Lung (tissue), 12 donors: ENCODE data around the gene MAPKAPK3. TPM values are rescaled to one million over a fixed set of nuclear protein-coding genes. Genes with fewer than 3 reads are reported as not detected.

Source experiments
- ATAC-seq: fragments of 200-7000 bp; cut with Tn5 transposase; one replicate; pipeline ENCODE4 v1.9.1; 2020; ENCODE audit warnings: moderate number of reproducible peaks; ENCODE audit not compliant: insufficient read depth, low FRiP score
- DNase-seq, 3 donors: peaks; one replicate each; pipeline ENCODE4 v3.0.0-alpha.2; 2013 to 2017
- H3K27ac ChIP-seq, 2 donors: one replicate each; pipeline ENCODE4 v1.5.1; 2013; ENCODE audit warnings: mild to moderate bottlenecking in 2 of 2, moderate library complexity in 2 of 2, control low read depth in 1 of 2, inconsistent platforms in 1 of 2, low read depth in 1 of 2, low read length in 1 of 2
- H3K27me3 ChIP-seq, 3 donors: one replicate each; pipeline ENCODE4 v1.5.1; 2013; ENCODE audit warnings: low read length in 2 of 3; ENCODE audit not compliant: control insufficient read depth in 3 of 3, insufficient read depth in 3 of 3
- H3K36me3 ChIP-seq, 4 donors: one replicate each; pipeline ENCODE4 v1.5.1; 2013; ENCODE audit warnings: low read length in 4 of 4, mild to moderate bottlenecking in 1 of 4, moderate library complexity in 1 of 4; ENCODE audit not compliant: control insufficient read depth in 4 of 4, insufficient read depth in 4 of 4
- H3K4me1 ChIP-seq, 5 donors: one replicate each; pipeline ENCODE4 v1.5.1; 2013; ENCODE audit warnings: low read length in 5 of 5, mild to moderate bottlenecking in 2 of 5, moderate library complexity in 1 of 5; ENCODE audit not compliant: control insufficient read depth in 5 of 5, insufficient read depth in 5 of 5
- H3K4me3 ChIP-seq: one replicate; pipeline ENCODE4 v1.5.1; 2013; ENCODE audit warnings: mild to moderate bottlenecking, control low read depth, moderate library complexity
- H3K9ac ChIP-seq, 2 donors: one replicate each; pipeline ENCODE4 v1.5.1; 2013; ENCODE audit warnings: low read length in 2 of 2, control low read depth in 1 of 2; ENCODE audit not compliant: insufficient read depth in 1 of 2
- H3K9me3 ChIP-seq, 4 donors: one replicate each; pipeline ENCODE4 v1.5.1; 2013; ENCODE audit warnings: low read length in 3 of 4, mild to moderate bottlenecking in 1 of 4, moderate library complexity in 1 of 4; ENCODE audit not compliant: control insufficient read depth in 4 of 4, insufficient read depth in 3 of 4
- CTCF ChIP-seq: IDR thresholded peaks from 2 replicates; pipeline ENCODE4 v1.5.1; 2012; ENCODE audit warnings: mild to moderate bottlenecking; ENCODE audit errors: control extremely low read depth, extremely low read depth
- WGBS, 2 donors: extraction: QIAGEN DNeasy Blood & Tissue Kit; methylation state at CpG; one replicate each; pipeline ENCODE4 v1.1.7; 2013; 5-methylcytosine and 5-hydroxymethylcytosine counted together
- polyA plus RNA-seq, 2 donors: library from polyadenylated mRNA; stranded (reverse); fragments of 200-250 nt; gene quantifications; one replicate each; pipeline ENCODE4 v1.2.1, GENCODE V29; 2013
- total RNA-seq, 2 donors: library from RNA; depleted of rRNA in 1 of 2; stranded (reverse); fragments of >200 nt in 1 of 2; gene quantifications; one replicate each; pipeline ENCODE4 v1.2.1, GENCODE V29; 2014 to 2021
- donor health status: control.
- donor health status: control.
- donor health status: Bipolar disorder and iron deficiency.
- donor health status: healthy.
- donor health status: DM: yes; HTN: yes; CAD: no.

MAPKAPK3 gene
- total and polyA plus RNA-seq, 4 donors = 23.6 to 96.1 (median 71.4) TPM

DNA sequence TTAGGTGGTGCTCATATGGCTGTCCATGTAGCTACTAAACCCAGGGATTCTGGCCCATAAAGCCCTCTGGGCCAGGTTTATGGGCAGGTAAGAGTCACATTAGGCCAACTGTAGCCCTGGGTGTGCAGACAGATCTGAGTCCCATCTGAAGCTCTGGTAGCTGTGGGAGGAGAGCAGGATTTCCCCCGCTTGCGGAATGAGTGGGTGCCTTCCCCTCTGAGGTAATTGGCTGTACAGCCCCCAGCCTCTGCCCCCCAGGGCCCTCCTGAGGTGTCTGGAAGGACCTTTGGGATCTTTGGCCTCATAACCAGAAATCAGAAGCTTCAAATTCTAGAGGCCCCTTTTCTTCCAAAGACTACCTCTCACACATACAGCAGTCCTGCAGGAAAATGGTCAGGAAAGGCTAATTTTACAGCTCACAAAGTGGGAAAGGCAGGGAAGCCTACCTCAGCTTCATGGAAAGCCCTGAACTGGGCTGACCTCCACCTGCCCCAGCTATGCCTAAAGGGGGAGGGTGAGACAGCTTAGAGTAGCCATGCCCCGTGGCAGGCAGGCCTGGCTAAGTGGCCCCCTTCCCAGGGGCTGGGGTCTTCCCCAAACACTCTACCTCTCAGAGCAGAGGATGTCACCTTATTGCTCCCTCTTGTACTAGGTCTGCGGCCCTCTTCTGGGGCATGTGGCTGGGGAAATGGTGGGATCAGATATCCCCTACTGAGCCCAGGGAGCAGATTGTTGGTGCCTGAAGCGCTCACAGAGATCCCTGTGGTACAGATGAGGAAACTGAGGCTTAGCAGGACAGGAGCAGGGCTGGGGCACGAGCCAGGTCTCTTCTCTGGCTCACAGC is 30.8 kb upstream of the MAPKAPK3 start:
- ATAC-seq = no peak
- Histone ChIP-seq H3K4me1 (peaks cover 0 to 23% (median 0%) of the 10 kb centered on the region in 5 donors), H3K9ac (no peak overlapping the region), H3K4me3 (no peak overlapping the region), H3K9me3 (no peaks in the 10 kb centered on the region), H3K36me3 (peaks cover 0 to 5% (median 2%) of the 10 kb centered on the region in 4 donors), H3K27me3 (no peaks in the 10 kb centered on the region), H3K27ac (peak overlapping the region; percentile 72 to 83)
- no peak for DNase-seq
- no peak for TF ChIP-seq CTCF
- WGBS, 2 donors = 87 to 89% methylated on average over 6 of the region's 6 CpGs

DNA sequence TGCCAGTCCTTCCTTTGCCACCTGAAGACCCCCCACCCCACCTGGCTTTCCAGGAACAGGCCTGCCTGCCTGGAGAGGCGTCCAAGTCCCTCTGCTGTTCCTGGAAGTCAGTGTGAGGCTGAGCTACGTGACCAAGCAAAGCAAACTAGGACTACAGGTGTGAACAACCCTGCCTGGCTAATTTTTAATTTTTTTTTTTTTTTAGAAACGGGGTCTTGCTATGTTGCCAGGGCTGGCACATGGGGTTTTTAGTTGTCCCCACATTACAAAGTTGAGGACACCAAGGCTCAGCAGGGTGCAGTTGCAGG is 30.2 kb upstream of the MAPKAPK3 start:
- H3K27me3 ChIP-seq = no peaks in the 10 kb centered on the region
- H3K36me3 ChIP-seq = peaks cover 0 to 4% (median under 1%) of the 10 kb centered on the region in 4 donors
- H3K9me3 ChIP-seq = no peaks in the 10 kb centered on the region
- no peak overlapping the region for H3K4me3 ChIP-seq
- ATAC-seq (no peak), DNase-seq (no peak)
- WGBS, 2 donors = 66 to 89% methylated on average over 3 of the region's 3 CpGs
- peaks cover 0 to 24% (median 0%) of the 10 kb centered on the region in 5 donors for H3K4me1 ChIP-seq
- H3K9ac ChIP-seq = no peak overlapping the region
- peak overlapping the region; percentile 15 to 81 for H3K27ac ChIP-seq
- TF ChIP-seq CTCF = no peak

DNA sequence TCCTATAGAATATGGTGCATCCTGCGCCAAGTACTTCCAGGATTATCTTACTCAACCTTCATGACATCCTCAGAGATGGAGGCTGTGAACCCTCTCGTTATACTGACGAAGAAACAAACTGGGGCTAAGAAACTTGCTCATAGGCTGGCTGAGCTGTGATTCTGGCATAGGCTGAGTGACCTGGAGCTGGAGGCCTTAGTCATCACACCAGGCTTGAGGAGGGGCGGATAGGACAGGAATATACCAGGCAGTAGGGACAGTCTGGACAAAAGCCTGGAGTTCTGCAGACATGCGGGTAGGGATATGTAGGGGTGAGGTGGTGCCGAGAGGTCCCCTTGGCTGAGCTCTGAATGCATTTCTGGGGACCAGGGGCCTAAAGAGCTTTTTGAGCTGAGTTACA is 29.6 kb upstream of the MAPKAPK3 start:
- no peak for ATAC-seq
- whole genome bisulfite sequencing, 2 donors = 93 to 94% methylated on average over 6 of the region's 6 CpGs
- no peak for DNase-seq

More for the DNA sequence above, 29.6 kb upstream of the MAPKAPK3 start:
- peaks cover 0 to 29% (median 0%) of the 10 kb centered on the region in 5 donors for H3K4me1 ChIP-seq
- no peak overlapping the region for H3K9ac ChIP-seq
- no peaks in the 10 kb centered on the region for H3K27me3 ChIP-seq
- no peak for TF ChIP-seq CTCF
- H3K9me3 ChIP-seq = no peaks in the 10 kb centered on the region
- H3K36me3 ChIP-seq = peaks cover 0 to 4% (median 0%) of the 10 kb centered on the region in 4 donors
- peak overlapping the region in 1 of 2 donors; percentile 81 for H3K27ac ChIP-seq
- H3K4me3 ChIP-seq = no peak overlapping the region
